ENCODE measurements around the gene OXT. TPM values are rescaled to one million over a fixed set of nuclear protein-coding genes. Genes with fewer than 3 reads are reported as not detected.
A peak's percentile ranks its signal among the peaks of the same experiment; 100 is the strongest.
"Not testable (repeated sequence)": the region's sequence is repeated elsewhere in the genome, so short reads cannot be mapped to it uniquely, and the experiment has no call there.

The OXT gene
- total RNA-seq, 1 donor from 2014 or later = not detected

DNA sequence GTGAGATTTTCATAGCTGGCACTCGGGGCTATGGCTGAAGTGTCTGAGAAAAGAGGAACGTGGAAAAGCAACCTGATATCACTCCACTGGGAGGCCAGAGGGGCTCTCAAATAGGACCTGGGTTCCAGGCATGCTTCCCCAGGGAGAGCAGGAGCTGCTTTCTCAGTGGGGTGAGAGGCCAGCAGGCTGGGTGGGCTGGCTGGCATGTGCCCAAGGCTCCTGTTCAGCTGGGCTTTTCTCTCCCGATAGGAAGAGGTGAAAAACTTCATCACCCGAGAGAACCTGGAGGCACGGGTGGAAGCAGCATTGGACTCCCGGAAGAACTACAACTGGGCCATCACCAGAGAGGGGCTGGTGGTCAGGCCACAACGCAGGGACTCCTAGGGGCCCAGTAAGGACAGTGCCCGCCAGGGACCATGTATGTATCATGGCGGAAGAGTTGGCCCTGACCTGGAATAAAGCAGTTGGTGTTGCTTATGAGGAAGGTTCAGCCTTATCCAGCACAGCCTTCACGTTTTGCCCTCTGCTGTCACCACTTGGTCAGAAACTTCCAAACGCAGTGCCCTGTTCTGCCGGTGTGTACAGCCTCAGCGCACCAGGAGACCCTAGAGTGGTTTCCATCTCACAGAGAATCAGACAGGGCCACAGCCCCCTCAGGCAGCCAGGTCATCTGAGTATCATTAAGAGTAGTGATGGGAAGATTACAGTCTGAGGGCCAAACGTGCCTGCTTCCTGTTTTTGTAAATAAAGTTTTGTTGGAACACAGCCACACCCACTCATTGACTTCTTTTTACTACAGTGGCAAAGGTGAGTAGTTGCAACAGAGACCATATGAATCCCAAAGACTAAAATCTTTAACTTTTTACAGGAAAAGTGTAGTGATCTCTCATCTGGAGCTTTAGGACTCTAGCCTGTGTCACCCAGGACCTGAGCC lies 23.7 kb upstream of the OXT start:
- DNase-seq (ENCODE audit: low read depth in 2 of 2) = no peak

- no peak for DNase-seq (ENCODE audit: low read depth in 2 of 2)
Measured at GRCh38 chr20:3051385-3052019, 19.9 kb upstream of the OXT start.

DNA sequence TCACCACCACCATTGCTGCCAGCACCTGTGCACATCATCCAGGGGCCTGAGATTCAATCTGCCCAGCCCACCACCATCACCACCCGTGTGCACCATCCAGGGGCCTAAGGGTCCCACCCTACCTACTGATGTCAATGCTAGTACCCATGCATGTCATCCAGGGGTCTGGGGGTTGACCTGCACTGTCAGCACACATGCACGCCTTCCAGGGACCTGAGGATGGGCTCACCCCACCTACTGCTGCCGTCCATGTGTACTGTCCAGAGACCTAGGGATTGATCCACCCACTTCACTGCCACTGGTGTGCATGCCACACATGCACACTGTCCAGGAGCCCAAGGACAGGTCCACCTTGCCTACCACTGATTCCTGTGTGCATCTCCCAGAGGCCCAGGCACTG lies 11.9 kb upstream of the OXT start:
- no peak for DNase-seq (ENCODE audit: low read depth in 2 of 2)

- DNase-seq (ENCODE audit: low read depth in 2 of 2) = not testable (repeated sequence)
Measured at GRCh38 chr20:3064119-3064518, 7.3 kb upstream of the OXT start.

DNA sequence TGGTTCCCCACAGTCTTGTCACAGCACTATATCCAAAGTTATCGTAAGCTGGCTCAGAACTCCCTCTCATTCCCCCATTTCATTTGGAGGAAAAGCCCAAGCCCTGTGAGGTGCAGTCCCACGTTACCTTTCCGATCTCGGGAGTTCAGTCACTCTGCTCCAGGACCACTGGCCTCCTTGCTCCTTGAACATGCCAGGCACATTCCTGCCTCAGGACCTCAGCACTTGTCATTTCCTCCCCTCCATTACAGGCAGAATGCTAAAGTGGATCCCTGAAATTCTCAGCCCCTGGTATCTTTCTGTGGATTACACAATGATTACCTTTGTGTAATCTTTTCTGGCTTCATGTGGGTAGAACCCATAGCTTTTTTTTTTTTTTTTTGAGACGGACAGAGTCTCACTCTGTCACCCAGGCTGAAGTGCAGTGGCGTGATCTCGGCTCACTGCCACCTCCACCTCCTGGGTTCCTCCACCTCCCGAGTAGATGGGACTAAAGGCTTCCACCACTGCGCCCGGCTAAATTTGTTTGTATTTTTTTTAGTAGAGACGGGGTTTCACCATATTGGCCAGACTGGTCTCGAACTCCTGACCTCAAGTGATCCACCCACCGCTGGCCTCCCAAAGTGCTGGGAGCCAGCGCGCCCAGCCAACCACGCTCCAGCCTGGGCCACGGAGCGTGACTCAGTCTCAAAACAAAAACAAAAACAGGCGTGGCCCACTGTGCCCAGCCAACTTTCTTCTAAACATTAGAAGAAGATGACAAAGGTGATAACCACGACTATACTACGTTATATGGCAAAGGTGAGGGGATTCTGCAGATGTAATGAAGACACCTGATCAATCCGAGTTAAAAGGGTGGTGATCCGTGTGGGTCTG lies 4.0 kb upstream of the OXT start:
- no peak for DNase-seq (ENCODE audit: low read depth in 2 of 2)

- no peak for DNase-seq (ENCODE audit: low read depth in 2 of 2)
Measured at GRCh38 chr20:3068075-3068474, 3.3 kb upstream of the OXT start.

- DNase-seq (ENCODE audit: low read depth in 2 of 2) = no peak
Measured at GRCh38 chr20:3068986-3069900, 2.2 kb upstream of the OXT start.

- no peak for DNase-seq (ENCODE audit: low read depth in 2 of 2)
Measured at GRCh38 chr20:3070725-3071124, 695 bp upstream of the OXT start.

GRCh38 chr20:3071266-3071609 lies 182 bp upstream of the OXT start:
- DNase-seq (ENCODE audit: low read depth in 2 of 2) = no peak

DNA sequence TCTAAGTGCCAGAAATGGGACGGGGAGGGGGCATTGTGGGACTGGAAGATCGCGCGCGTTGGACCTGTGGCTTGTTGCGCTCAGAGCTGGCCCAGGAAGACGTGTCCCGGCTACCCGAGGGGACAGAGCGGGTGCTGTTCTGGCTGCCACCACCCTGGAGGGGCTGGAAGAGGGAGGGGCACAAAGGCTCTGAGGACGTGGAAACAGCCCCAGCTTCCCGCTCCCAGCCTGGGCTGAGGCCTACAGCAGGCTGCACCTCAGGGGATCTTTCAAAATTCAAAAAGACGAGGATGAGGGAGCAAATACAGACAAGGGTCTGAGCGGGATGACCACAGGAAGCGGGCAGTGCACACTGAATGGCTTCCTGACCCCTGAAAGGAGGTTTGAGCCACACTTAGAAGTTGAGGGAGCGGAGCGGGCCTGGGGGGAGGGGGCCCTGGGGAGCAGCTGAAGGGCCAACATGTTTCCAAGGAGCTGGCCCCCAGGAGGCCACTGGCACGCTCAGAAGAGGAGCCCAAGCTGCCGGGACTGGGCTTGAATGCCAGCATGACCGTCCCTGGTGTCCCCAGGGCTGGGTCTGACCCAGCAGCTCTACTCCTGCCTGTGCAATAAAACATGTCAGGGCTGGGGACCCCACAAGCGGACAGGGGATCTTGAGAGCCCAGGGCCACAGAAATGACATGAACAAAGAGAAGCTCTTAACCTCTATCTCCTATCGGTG lies 1.3 kb downstream of the OXT start:
- DNase-seq (ENCODE audit: low read depth in 2 of 2) = no peak

DNA sequence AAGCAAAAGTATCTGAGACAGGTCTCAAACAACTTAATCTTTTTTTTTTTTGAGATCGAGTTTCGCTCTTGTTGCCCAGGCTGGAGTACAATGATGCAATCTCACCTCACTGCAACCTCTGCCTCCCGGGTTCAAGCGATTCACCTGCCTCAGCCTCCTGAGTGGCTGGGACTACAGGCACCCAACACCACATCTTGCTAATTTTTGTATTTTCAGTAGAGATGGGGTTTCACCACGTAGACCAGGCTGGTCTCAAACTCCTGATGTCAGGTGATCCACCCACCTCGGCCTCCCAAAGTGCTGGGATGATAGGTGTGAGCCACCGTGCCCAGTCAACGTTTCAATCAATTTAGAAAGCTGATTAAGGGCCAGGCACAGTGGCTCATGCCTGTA lies 1.8 kb downstream of the OXT start:
- DNase-seq (ENCODE audit: low read depth in 2 of 2) = not testable (repeated sequence)

- DNase-seq (ENCODE audit: low read depth in 2 of 2) = no peak
Measured at GRCh38 chr20:3074812-3075211, 3.4 kb downstream of the OXT start.

GRCh38 chr20:3075315-3075714 lies 3.9 kb downstream of the OXT start:
- not testable (repeated sequence) for DNase-seq (ENCODE audit: low read depth in 2 of 2)

GRCh38 chr20:3077618-3078134 lies 6.3 kb downstream of the OXT start:
- DNase-seq (ENCODE audit: low read depth in 2 of 2) = no peak

DNA sequence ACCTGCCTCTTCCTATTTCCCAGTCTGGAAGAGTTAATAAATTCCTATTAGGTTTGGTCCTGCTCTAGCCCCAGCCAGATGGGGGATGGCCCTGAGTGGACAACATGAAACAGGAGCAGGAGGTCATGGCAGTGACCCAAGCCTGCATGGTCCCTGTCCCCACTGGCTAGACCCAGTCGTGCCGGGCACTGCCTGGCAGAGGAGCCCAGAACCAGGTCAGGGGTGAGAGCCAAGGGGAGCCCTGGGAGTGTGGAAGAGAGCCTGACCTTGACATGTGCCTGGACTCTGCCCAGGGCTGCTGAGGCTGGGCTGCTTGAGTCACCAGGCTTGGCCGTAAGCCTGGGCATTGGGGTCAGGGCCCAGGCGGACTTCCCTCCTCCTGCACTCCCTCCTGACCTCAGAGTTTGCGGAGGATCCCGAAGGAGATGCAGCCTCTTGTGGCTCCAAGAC lies 9.5 kb downstream of the OXT start:
- DNase-seq (ENCODE audit: low read depth in 2 of 2) = no peak

DNA sequence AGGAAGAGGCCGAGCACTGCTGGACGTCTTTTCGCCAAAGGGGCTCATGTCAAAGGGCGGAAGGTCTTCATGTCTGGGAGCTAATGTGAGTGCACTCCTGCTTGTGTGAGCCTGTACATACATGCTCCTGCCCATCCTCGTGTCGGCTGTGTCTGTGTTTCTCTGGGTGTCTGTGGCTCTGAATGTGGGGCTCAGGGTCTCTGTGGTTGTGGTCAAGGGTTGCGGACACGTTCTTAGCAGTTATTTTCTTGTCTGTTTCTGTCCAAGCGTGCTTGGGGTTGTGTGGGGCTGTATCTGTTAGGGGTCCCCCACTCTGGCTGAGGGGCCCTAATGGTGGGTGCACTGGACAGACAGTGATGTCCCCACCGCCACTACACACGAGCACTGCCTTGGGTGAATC lies 10.2 kb downstream of the OXT start:
- DNase-seq (ENCODE audit: low read depth in 2 of 2) = no peak

- peak in 1 of 2 donors; percentile 19 for DNase-seq (ENCODE audit: low read depth in 2 of 2)
Measured at GRCh38 chr20:3082306-3082951, 11.0 kb downstream of the OXT start.

- no peak for DNase-seq (ENCODE audit: low read depth in 2 of 2)
Measured at GRCh38 chr20:3082955-3083952, 11.8 kb downstream of the OXT start.

All from lung microvascular endothelial cell (primary cell).